Stimulated activated CD8-positive, alpha-beta memory T cell treated with anti-CD3 and anti-CD28 coated beads, Interleukin-2, amount 100 ng/mL, for 48 hours (primary cell): ENCODE data around the gene DHRS3.
"Not testable (repeated sequence)": the region's sequence is repeated elsewhere in the genome, so short reads cannot be mapped to it uniquely, and the experiment has no call there.

Source experiments
- DNase-seq, 2 donors: peaks; one replicate each; pipeline ENCODE4 v3.0.0-alpha.2; 2020; ENCODE audit warnings: low read depth in 2 of 2

Gene DHRS3, protein sequence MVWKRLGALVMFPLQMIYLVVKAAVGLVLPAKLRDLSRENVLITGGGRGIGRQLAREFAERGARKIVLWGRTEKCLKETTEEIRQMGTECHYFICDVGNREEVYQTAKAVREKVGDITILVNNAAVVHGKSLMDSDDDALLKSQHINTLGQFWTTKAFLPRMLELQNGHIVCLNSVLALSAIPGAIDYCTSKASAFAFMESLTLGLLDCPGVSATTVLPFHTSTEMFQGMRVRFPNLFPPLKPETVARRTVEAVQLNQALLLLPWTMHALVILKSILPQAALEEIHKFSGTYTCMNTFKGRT

DNA sequence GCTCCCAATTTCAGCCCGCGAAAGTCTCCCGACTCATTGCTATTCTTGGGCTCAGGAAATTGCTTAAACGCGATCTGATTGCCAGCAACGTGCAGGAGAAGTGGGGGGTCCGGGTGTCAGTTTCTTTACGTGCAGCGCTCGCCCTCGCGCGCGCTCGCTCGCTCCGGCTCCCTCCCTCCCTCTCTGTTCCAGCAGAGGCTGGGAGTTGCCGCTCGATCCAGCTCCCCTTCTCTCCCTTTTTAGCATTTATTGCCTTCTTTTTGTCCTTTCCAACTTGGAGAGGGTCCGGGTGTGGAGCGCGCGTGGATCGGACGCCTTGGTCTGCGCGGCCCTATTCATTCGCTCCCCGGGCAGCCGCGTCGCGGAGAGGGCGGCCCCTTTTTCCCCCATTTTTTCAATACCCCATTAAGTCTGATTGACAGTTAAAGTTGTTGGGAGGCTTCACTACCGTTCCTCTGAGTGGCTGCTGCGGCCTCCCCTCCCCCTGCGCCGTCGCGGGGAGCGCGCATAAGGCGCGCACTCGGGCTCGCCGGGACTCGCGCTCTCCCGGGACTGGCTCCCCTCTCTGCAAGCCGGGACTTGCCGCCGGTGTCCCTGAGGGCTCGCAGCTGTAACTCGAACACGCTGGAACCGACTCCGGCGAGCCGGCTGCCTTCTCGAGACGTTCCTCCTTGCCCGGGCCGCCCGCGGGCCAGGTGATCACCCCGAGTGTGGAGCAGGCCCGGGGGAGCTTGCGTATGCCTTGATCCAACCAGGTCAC, at the start of gene DHRS3:
DHRS3 (minus strand) TSS at position 310 of the 760 bp plus-strand sequence. CDS start 862 bp downstream, outside the sequence.
- peak; percentile 65 to 68 for DNase-seq

DNA sequence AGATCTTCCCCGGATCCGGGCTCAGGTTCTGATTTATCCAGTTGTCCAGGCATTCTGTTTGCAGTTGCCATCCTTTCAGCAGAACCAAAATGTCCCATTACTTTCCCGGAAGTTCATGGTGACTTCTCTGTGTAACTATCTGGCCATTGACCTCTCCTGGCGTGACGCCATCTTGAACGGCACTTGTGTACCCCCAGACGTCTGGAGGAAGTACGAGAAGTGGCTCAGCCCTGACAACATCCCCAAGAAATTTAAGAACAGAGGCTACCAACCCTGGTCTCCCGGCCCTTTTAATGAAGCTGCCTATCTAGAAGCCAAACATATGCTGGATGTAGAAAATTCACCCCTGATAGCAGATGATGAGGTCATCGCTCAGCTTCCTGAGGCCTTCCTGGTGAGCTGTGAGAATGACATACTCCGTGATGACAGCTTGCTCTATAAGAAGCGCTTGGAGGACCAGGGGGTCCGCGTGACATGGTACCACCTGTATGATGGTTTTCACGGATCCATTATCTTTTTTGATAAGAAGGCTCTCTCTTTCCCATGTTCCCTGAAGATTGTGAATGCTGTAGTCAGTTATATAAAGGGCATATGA, 48.2 kb upstream of the DHRS3 start:
- no peak for DNase-seq

DNA sequence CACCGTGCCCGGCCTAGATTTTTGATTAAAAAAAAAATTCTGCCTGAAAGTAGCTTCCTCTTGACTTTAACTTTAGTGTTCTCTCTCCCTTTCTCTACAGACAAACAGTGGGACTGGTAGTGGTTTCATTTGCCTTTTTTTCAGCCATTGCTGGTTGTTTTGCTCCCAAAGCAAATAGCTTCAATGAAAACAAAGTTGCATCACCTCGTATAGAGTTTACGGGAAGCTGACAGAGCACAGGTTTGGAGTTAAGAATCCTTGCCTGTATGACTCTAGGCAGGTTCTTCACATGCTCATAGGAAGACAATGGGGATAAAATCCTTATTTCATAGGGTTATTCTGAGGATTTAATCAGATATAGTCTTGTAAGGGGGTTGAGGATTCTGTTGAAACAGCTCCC, 47.5 kb upstream of the DHRS3 start:
- DNase-seq: no peak

DNA sequence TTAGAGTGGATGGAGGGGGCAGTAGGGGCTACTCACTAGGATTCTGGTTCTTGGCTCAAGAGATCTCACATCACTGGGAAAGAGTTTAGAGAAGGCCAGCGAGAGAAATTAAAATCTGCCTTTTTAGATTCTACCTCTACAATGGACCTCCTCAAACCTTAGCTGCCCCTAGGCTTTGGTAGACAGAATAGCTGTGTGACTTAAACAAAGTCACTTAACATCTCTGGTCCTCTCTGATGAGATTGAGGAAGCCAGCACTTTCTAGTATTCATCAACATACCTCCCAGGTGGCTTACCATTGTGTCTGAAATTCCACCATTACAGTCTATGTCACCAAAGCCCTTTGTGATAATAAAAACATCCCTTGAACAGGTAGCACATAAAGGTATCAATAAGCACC, 44.5 kb upstream of the DHRS3 start:
- no peak for DNase-seq

DNA sequence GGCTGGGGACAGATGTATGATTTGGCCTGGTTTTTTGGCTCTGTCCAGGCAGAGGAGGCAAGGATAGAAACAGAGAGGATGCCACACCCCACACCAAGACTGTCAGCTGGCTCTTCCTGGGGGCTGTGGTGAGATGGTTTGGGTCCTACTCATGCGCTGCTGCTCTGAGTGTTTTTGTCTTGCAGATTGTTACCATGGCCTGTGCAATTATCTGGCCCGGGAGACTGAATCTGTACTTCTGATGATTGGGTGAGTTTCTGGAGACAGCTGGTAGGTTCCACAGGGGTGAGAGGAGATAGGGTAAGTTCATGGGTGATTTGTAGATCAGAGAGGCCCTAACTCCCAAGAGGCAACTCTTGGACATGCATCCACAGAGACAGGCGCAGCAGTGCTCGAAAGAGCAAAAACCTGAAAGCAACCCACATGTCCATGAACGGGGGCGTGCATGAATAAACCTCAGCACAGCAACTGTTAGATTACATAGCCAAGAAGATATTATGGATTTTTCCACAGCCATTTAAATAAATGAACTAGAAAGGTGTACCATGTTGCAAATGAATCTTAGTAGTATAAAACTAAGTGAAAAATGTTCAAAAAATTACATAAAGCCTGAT, 43.7 kb upstream of the DHRS3 start:
- DNase-seq: no peak

DNA sequence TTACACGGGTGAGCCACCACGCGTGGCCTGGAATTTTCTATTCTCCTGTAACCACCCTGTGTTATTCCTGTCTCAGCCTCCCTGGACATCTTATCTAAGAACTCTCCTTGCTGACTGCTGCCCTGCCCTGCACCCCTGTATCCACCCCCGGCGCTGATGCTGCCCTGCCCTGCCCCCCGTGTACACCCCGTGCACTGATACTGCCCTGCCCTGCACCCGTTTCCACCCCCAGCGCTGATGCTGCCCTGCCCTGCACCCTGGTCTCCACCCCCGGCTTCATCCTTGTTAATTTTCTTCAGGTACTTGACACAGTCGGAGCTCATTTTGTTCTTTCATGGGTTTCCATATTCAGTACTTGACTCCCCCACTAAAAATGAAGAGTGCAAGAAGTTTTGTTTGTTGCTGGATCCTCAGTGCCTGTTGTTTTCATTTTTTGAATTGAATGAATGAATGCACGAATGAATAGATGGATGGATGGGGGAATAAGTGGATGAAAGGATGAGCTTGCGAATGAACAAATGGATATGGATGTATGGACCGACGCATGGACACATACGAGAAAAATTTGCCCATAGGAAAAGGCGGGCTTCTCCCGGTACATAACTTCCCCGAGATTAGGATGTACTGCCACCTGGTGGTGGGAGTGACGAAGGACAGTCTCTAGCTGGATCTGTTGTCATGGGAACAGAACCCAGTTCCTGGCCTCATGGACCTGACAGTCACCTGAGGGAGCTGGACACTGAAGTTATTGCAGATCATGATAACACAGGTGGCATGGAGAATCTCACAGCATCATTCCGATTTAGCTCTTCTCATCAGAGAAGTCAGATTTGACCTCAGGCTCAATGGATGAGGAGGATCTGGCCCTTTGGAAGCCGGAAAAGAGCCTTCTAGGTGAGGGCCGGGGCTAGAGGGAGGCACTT, 40.8 kb upstream of the DHRS3 start:
- DNase-seq: peak; percentile 48 to 51

DNA sequence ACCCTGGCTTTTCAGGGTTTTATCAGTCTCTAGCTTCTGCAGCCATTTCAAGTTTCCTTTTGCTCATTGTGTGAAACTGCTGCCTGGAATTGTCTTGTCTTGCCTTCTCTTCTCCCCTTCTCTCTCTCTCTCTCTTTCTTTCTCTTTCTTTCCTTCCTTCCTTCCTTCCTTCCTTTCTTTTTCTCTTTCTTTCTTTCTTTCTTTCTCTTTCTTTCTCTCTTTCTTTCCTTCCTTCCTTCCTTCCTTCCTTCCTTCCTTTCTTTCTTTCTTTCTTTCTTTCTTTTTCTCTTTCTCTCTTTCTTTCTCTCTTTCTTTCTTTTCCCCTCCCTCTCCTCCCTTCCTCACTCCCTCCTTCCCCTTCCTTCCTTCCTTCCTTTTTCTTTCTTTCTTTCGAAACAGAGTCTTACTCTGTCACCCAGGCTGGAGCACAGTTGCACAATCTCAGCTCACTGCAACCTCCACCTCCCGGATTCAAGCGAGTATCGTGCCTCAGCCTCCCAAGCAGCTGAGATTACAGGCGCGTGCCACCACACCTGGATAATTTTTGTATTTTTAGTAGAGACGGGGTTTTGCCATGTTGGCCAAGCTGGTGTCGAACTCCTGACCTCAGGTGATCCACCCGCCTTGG, 40.0 kb upstream of the DHRS3 start:
- not testable (repeated sequence) for DNase-seq

DNA sequence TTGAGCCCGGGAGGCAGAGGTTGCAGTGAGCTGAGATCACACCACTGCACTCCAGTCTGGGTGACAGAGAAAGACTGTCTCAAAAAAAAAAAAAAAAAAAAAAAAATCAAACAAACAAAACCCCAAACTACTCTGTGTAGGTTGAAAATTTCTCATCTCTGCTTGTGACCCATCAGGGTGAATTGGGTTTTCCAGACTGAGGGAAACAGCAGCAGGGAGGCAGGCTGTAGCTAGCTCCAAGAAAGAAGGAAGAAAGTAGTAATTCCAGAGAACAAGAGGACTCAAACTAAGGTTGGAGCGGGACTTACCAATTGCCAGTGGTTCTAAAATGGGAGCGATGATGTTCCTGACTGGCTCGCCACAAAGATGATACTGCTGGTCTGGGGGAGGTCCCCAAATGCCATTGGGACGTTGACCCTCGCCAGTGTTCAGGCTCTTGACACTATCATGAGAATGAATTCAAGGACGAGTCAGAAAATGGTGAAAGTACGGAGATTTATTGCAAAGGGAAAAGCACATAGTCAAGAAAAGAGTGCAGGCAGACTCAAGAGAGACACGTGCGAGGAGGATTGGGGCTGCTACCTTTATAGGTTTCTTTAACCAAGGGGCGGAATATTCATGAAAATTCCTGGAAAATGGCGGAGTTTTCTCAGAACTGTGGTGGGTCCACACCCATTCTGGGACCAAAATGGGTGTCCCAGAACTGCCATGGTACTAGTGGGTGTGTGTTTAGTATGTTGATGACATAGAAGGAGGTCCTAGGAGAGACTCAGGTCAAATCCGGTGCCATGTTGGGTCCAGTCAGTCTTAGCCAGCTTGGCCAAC, 39.3 kb upstream of the DHRS3 start:
- DNase-seq: no peak

DNA sequence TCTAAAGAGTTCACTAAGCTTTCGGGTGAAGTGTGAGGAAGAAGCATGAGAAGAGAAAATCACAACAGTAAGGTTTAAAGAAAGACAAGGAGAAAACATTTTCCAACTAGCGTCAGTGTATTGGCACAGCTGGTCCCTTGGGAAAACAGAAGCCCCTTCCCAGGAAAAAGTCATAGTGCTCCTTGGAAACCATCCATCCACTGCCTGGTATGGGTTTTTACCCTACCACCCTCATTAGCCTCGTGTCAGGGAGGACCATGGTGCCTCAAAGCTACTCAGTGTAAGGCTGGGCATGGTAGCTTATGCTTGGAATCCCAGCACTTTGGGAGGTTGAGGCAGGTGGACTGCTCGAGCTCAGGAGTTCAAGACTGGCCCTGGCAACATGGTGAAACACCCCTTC, 38.6 kb upstream of the DHRS3 start:
- DNase-seq: no peak

DNA sequence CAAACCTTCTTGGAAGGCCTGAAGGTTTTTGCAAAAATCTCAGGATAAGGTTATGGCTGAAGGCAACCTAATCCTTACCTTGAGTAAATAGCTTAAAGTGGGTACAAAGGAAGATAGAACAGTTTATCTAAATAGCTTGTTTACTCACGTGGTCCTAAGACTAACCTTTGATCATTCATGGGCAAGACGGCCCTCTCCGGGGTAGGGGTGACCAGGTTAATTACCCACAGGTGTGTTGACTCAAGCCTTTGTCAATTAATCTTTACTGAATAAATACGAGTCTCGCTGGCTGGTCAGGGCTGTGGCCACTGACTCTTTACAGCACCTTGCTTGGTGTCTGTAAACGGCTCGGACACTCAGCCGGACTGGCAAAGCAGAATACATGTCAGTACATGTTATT, 36.6 kb upstream of the DHRS3 start:
- DNase-seq: no peak

DNA sequence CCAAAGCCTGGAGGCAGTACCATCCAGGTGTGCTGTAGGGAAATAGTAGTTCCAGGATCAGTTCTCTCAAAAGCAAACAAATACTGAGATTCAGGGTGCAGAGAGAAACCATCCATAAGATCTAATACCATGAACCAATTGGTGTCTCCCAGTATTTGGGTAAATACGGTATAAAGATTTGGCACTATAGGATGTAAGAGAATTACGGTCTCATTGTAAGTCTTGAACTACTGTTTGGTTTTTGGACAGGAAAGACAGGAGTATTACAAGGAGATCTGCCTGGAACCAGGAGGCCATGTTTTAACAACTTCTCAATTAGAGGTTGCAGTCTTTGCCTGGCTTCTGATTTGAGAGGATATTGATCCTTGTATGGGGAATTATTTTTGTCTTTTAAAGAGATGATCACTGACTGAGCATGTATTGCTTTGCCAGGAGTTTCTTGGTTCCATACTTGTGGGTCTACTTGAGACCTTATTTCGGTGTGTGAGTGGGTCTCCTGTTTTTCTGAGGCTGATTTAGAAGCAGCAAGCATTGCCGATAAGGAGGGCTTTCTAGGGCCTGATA, 36.1 kb upstream of the DHRS3 start:
- no peak for DNase-seq

DNA sequence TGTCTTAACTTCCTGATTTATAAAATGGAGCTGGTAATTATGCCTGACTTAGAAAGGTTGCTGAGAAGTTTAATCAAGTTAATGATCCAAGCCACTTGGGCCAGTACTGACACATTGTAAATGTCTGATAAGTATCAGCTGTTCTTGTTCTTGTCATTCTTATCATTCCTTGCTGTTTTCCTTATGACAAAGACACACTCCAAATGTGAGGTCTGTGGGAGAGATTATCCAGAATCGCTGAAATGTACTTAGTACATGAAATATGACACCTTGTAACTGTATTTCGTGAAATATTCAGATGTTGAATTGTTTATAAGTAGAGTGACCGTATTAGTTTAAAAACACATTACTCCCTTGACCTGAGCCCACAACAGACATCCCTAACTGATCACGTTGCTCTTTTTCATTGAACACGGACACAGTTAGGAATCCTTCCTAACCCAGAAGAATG, 32.0 kb upstream of the DHRS3 start:
- DNase-seq: no peak

DNA sequence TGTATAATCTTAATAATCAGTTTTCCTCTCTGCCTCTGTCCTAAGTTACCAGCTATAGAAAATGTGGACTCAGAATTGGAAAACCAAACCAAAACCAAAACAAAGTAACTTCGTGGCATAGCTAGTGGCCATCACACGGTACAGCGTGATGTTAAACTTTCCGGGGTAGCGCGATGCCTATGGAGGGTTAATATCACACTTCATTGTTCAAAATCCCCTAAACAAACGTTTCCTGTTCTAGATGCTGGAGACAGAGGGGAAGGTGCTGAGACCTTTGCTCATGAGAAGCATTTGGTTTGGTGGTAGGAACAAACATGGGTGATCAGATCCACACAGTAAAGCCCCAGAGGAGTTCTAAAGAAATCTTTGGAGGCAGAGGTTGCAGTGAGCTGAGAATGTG, 30.7 kb upstream of the DHRS3 start:
- DNase-seq: no peak

DNA sequence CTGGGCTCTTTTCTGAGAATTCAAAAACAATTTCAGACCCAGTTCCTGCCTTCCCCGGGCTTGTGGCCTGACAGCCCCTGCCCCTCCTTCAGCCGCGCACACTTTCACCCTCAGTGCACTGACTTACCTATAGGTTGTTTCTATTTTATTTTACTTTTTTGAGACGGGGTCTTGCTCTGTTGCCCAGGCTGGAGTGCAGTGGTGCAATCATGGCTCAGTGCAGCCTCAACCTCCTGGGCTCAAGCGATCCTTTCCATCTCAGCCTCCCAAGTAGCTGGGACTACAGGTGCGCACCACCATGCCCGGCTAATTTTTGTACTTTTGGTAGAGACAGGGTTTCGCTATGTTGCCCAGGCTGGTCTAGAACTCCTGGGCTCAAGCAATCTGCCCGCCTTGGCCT, 27.4 kb upstream of the DHRS3 start:
- not testable (repeated sequence) for DNase-seq

DNA sequence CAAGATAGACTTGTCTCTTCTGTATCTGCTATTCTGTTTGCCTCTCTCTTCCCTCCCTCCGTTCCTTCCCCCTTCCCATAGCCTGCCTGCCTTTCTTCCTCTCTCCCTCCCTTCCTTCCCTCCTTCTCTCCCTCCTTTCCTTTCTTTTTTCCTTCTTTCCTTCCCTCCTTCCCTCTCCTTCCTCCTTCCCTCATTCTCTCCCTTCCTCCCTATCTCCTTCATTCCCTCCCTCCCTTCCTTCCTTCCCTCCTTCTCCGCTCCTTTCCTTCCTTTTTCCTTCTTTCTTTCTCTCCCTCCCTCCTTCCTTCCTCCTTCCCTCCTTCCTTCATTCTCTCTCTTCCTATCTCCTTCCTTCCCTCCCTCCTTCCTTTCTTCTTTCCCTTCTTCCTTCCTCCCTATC, 26.8 kb upstream of the DHRS3 start:
- no peak for DNase-seq

DNA sequence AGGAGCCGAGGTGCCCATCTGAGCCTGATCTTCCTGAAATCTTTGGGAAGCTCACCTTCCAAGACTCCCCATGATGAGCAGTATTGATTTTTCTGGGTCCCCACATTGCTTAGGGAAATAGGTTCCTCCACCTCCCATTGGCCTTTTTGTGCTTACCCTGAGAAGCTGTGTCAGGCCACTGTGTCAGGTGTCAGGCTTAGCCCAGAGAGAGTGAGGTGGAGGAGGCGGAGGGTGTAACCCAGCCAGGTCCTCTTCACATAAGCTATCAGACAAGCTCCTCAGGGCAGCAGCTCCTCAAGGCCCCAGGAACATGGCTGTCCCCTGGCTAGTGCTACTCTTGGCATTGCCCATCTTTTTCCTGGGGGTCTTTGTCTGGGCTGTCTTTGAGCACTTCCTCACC, 26.2 kb upstream of the DHRS3 start:
- DNase-seq: no peak

DNA sequence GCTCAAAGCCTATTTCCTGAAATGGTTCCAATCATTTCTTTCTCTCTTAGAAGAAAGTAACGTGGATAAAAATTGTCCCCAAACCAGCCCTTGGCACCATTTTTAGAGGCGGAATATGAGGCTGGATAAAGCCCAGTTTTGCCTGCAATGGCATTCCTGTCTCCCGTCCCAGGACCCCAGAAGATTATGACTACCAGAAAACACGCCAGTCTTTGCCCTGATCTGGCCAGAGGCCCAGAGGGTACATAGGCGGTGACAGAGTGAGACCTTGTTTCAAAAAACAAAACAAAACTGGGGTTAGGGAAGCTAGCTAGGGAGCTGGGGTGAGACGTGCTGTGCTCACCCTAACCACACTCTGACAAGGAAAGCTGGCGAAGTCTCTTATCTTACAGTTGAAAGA, 25.8 kb upstream of the DHRS3 start, which contains the start of gene AADACL4:
AADACL4 (plus strand) TSS at position 301 of the 400 bp plus-strand sequence. CDS start 462 bp downstream, outside the sequence.
- DNase-seq: no peak

DNA sequence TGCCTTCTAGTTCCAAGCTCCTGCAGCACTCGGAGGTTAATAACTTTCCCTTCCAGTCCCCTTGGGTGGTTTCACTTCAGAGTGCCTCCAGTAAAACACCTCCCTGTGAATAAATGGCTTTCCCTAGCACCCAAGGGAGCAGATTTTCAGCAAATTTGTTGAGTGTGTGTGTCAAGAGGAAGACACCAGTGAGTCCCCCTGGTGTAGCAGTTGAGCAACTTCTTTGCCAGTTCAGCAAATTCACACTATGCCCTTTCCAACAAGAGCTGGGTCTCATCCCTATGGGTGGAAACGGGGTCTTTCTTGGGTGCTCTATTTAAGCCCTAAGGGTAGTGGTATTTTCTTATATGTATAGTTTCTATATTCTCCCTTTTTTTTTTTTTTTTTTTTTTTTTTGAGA, 25.1 kb upstream of the DHRS3 start:
- no peak for DNase-seq

DNA sequence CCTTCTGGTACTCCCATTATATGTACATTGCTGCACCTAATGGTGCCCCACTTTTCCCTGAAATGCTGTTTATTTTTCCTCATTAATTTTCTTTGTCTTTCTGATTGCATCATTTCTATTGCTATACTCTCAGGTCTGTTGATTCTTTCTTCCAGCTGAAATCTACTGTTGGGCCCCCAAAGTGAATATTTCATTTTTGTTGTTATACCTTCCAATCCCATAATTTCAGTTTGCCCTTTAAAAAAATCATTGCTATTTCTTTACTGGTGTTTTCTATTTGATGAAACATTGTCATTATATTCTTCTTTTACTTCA, 22.9 kb upstream of the DHRS3 start:
- no peak for DNase-seq
